ENCODE measurements around the gene AQP2. TPM values are rescaled to one million over a fixed set of nuclear protein-coding genes. Genes with fewer than 3 reads are reported as not detected.

Gene AQP2
- total RNA-seq, 1 donor from 2014 or later = not detected

DNA sequence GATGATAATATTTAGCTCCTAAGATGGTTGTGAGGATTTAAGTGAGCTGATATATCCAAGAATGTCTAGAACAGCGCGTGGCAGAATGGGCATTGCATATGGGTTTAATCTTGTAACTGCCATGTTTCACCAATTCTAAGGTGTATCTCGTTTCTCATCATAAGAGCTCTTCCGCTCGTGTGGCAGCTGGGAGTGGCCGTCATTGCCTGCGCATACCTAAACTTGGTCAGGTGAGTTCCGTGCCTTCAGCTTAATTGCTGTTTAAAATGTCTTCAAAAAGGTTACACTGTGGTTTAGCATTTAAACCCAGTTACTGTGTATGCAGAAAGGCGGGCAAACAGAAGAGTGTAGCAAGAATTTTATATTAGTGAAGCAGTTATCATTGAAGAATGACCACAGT lies 4.5 kb upstream of the AQP2 start:
- TF ChIP-seq CTCF (IDR thresholded peaks at IDR 0.05) (no peak), POLR2AphosphoS5 (IDR thresholded peaks at IDR 0.05; ENCODE audit: insufficient read depth in 1 of 2, low read depth in 1 of 2) (no peak), POLR2A (IDR thresholded peaks at IDR 0.05) (no peak)

DNA sequence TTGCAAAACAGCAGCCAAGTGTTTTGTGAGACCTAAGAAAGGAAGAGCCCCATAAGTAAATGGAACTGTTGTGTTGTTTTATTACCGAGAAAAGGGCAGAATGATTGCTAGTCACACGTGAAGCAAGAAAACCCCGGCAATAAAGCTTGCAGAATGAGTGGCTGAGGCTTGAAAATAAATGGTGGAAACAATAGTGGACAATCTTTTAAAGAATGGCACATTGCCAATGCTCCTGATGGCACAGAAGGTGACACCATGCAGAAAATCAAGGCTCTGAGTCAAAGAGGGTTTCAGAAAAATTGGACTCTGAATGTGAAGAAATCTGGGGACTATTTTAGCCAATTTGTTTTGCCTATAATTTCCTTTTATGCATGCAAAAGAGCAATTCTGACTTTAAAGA lies 4.0 kb upstream of the AQP2 start:
- TF ChIP-seq POLR2AphosphoS5 (IDR thresholded peaks at IDR 0.05; ENCODE audit: insufficient read depth in 1 of 2, low read depth in 1 of 2) = no peak
- TF ChIP-seq POLR2A (IDR thresholded peaks at IDR 0.05) = no peak
- no peak for TF ChIP-seq CTCF (IDR thresholded peaks at IDR 0.05)
- Histone ChIP-seq H3K4me3 (no peak overlapping the region), H3K36me3 (no peaks in the 10 kb centered on the region), H3K9me3 (no peaks in the 10 kb centered on the region), H3K27me3 (no peaks in the 10 kb centered on the region), H3K4me1 (peaks cover 16% of the 10 kb centered on the region), H3K27ac (no peak overlapping the region)
- DNase-seq (ENCODE audit: extremely low spot score in 2 of 2) = no peak
- intact Hi-C loops (cut with DNase I) = no loop called here

More for the DNA sequence above, 4.5 kb upstream of the AQP2 start:
- Histone ChIP-seq H3K4me1 (peaks cover 16% of the 10 kb centered on the region), H3K36me3 (no peaks in the 10 kb centered on the region), H3K27ac (peak overlapping the region; percentile 66), H3K27me3 (no peaks in the 10 kb centered on the region), H3K9me3 (no peaks in the 10 kb centered on the region), H3K4me3 (no peak overlapping the region)
- DNase-seq (ENCODE audit: extremely low spot score in 2 of 2) = no peak
- intact Hi-C loops (cut with DNase I) = no loop called here

- no peak for DNase-seq (ENCODE audit: extremely low spot score in 2 of 2)
- no peaks in the 10 kb centered on the region for H3K36me3 ChIP-seq
- H3K27ac ChIP-seq = no peak overlapping the region
- no peaks in the 10 kb centered on the region for H3K9me3 ChIP-seq
- TF ChIP-seq POLR2A (IDR thresholded peaks at IDR 0.05) = no peak
- TF ChIP-seq POLR2AphosphoS5 (IDR thresholded peaks at IDR 0.05; ENCODE audit: insufficient read depth in 1 of 2, low read depth in 1 of 2) = no peak
- TF ChIP-seq CTCF (IDR thresholded peaks at IDR 0.05) = no peak
- intact Hi-C loops (cut with DNase I) = no loop called here
- peaks cover 16% of the 10 kb centered on the region for H3K4me1 ChIP-seq
- no peak overlapping the region for H3K4me3 ChIP-seq
- H3K27me3 ChIP-seq = no peaks in the 10 kb centered on the region
Observed at GRCh38 chr12:49947593-49948226, 2.8 kb upstream of the AQP2 start.

DNA sequence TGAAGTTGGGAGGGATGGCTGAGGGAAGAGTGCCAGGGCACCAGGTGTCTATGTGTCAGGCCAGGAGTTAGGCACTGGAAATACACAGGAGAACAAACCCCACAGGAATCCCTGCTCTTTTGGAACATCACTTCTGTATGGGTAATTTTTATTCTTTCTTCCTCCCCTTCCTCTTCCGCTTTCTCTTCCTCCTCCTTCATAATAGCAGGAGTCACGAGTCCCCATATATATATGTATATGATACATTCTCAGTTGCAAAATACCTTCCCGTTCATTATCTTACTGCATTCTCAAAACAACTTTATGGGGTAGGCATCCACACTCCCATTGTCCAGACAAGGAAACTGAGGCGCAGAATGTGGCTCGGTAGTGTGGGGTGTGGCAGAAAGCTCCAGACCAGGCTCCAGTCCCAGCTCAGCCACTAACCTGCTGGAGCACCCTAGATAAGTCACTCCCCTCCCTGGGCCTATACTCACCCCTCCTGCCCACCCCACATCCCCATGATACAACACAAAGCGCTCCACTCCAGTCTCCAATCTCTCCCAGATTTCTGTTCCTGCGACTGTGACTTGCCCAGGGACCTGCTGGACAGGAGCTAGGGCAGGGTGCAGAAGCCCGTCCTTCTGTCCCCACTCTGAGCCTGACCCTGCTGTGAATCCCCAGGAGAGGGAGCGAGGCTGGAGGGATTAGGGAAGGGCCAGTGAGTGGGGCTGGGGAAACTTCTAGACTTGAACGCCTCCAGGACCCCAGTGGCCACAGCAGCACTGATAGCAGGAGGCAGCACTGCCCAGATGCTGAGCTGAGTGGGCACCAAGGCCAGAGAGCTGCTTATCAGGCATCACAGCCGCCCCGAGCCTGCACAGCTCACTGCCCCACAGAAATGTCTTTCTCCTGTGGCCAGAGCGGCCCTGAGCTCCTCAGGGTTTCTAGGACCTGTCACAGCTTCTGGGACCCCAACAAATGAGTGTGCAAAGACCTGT lies 1.4 kb upstream of the AQP2 start:
- no peaks in the 10 kb centered on the region for H3K9me3 ChIP-seq
- intact Hi-C loops (cut with DNase I) = no loop called here
- H3K27me3 ChIP-seq = no peaks in the 10 kb centered on the region
- no peak overlapping the region for H3K27ac ChIP-seq
- no peak for DNase-seq (ENCODE audit: extremely low spot score in 2 of 2)
- peaks cover 11% of the 10 kb centered on the region for H3K4me1 ChIP-seq
- H3K4me3 ChIP-seq = no peak overlapping the region
- TF ChIP-seq CTCF (IDR thresholded peaks at IDR 0.05) (no peak), POLR2A (IDR thresholded peaks at IDR 0.05) (no peak)
- H3K36me3 ChIP-seq = no peaks in the 10 kb centered on the region

GRCh38 chr12:49949866-49950265 lies 671 bp upstream of the AQP2 start:
- no peaks in the 10 kb centered on the region for H3K36me3 ChIP-seq
- peaks cover 11% of the 10 kb centered on the region for H3K4me1 ChIP-seq
- no peaks in the 10 kb centered on the region for H3K9me3 ChIP-seq
- no peaks in the 10 kb centered on the region for H3K27me3 ChIP-seq
- no peak overlapping the region for H3K27ac ChIP-seq
- intact Hi-C loops (cut with DNase I) = loop anchor here (5.0 kb wide), 1 partner anchor 83 kb away; no protein-coding TSS in a partner anchor
- H3K4me3 ChIP-seq = no peak overlapping the region
- no peak for DNase-seq (ENCODE audit: extremely low spot score in 2 of 2)
- no peak for TF ChIP-seq CTCF (IDR thresholded peaks at IDR 0.05)
- no peak for TF ChIP-seq POLR2A (IDR thresholded peaks at IDR 0.05)
- TF ChIP-seq POLR2AphosphoS5 (IDR thresholded peaks at IDR 0.05; ENCODE audit: insufficient read depth in 1 of 2, low read depth in 1 of 2) = no peak
